ENCODE data around the gene GPR75.

The GPR75 gene

GRCh38 chr2:53859206-53860181, at the start of gene GPR75:
Gene GPR75 (minus strand): TSS chr2:53859967. CDS start chr2:53854756, 5,211 bp downstream.
- no peak for DNase-seq (ENCODE audit: low read depth)

- no peak for DNase-seq (ENCODE audit: low read depth)
Observed at GRCh38 chr2:53907582-53907981, 47.8 kb upstream of the GPR75 start.

- no peak for DNase-seq (ENCODE audit: low read depth)
Observed at GRCh38 chr2:53905396-53905795, 45.6 kb upstream of the GPR75 start.

GRCh38 chr2:53903011-53903410, 43.2 kb upstream of the GPR75 start:
- DNase-seq (ENCODE audit: low read depth): no peak

- DNase-seq (ENCODE audit: low read depth): no peak
Observed at GRCh38 chr2:53901192-53901591, 41.4 kb upstream of the GPR75 start.

GRCh38 chr2:53896864-53897263, 37.1 kb upstream of the GPR75 start:
- DNase-seq (ENCODE audit: low read depth): peak; percentile 50

GRCh38 chr2:53886406-53887280, 26.9 kb upstream of the GPR75 start:
- DNase-seq (ENCODE audit: low read depth): no peak

GRCh38 chr2:53884883-53885282, 25.1 kb upstream of the GPR75 start:
- DNase-seq (ENCODE audit: low read depth): no peak

GRCh38 chr2:53881986-53882385, 22.2 kb upstream of the GPR75 start:
- no peak for DNase-seq (ENCODE audit: low read depth)

- DNase-seq (ENCODE audit: low read depth): no peak
Observed at GRCh38 chr2:53881360-53881759, 21.6 kb upstream of the GPR75 start.

GRCh38 chr2:53880756-53881155, 21.0 kb upstream of the GPR75 start:
- DNase-seq (ENCODE audit: low read depth): peak; percentile 41

GRCh38 chr2:53877556-53877955, 17.8 kb upstream of the GPR75 start:
- no peak for DNase-seq (ENCODE audit: low read depth)

- no peak for DNase-seq (ENCODE audit: low read depth)
Observed at GRCh38 chr2:53877112-53877511, 17.3 kb upstream of the GPR75 start.

- no peak for DNase-seq (ENCODE audit: low read depth)
Observed at GRCh38 chr2:53874401-53874950, 14.7 kb upstream of the GPR75 start.

- DNase-seq (ENCODE audit: low read depth): no peak
Observed at GRCh38 chr2:53867773-53868172, 8.0 kb upstream of the GPR75 start.

- no peak for DNase-seq (ENCODE audit: low read depth)
Observed at GRCh38 chr2:53867169-53867568, 7.4 kb upstream of the GPR75 start.

- no peak for DNase-seq (ENCODE audit: low read depth)
Observed at GRCh38 chr2:53865962-53866361, 6.2 kb upstream of the GPR75 start.

GRCh38 chr2:53865264-53865663, 5.5 kb upstream of the GPR75 start:
- DNase-seq (ENCODE audit: low read depth): no peak

GRCh38 chr2:53863538-53864227, 3.9 kb upstream of the GPR75 start:
- DNase-seq (ENCODE audit: low read depth): no peak

GRCh38 chr2:53861824-53862223, 2.1 kb upstream of the GPR75 start:
- no peak for DNase-seq (ENCODE audit: low read depth)

GRCh38 chr2:53856272-53856671, 3.5 kb downstream of the GPR75 start:
- DNase-seq (ENCODE audit: low read depth): no peak

GRCh38 chr2:53854678-53855077, 5.1 kb downstream of the GPR75 start:
- no peak for DNase-seq (ENCODE audit: low read depth)
